Renal cortical epithelial cell (primary cell): ENCODE data around the gene ATP12A. TPM values are rescaled to one million over a fixed set of nuclear protein-coding genes. Genes with fewer than 3 reads are reported as not detected.

Source experiments
- DNase-seq: peaks from one replicate; pipeline ENCODE4 v3.0.0-alpha.2; 2011; ENCODE audit warnings: low read depth
- total RNA-seq: library from RNA; depleted of rRNA; stranded (reverse); fragments of >200 nt; gene quantifications from 2 replicates; pipeline ENCODE4 v1.2.3, GENCODE V29; 2014

ATP12A gene
- total RNA-seq = not detected in 2 replicates

DNA sequence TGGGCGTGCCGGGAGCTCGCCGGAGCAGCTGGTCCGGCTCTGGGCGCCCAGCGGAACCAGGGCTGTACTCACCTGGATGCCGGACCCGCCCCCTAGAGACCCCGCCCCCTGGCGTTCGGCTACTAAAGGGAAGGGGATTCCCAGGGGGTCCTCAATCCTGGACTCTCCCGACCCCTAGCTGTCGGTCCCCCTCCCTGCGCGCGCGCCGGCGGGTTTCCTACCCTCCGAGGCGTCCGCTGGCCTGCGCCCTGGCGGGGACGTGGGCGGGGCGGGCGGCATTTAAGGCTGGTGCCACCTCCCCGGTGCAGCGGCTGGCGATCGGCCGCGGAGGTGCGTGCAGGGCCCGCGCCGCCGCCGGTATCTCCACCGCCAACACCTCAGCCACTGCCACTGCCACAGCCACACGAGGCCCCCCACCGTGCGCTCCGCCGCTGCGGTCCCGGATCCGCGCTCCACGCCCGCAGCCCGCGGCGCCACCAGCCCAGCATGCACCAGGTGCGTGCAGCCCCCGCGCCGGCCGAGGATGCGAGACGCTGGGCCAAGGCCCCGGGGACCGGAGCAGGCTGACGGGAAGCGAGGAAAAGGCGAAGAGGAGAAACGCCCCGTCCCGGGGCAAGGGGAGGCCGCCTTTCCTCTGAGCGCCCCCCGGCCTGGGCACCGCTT is at the start of gene ATP12A:
Gene ATP12A, plus strand, starts transcription at position 151 of the 663 bp plus-strand sequence. Its CDS starts 336 bp downstream, at position 487.
- DNase-seq = no peak

DNA sequence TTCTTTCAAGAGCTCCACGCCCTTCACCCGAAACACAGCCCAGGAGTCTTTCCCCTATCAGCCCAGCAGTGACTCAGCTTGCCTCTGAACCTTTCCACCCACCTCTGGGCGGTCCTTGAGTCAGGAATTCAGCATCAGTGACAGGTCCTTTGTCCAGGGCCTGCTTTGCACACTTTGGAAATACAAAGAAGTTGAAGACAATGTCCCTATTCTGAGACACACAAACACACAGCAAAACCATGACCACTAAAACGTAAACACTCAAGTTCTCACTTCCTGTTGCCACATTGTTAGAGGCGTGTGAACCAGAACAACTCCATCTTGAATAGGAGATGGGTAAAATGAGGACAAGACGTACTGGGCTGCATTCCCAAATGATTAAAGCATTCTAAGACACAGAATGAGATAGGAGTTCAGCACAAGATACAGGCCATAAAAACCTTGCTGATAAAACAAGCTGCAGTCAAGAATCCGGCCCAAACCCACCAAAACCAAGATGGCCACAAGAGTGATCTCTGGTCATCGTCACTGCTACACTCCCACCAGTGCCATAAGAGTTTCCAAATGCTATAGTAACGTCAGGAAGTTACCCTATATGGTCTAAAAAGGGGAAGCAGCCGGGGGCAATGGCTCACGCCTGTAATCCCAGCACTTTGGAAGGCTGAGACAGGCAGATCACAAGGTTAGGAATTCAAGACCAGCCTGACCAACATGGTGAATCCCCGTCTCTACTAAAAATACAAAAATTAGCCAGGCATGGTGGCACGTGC is 49.2 kb upstream of the ATP12A start:
- DNase-seq = peak; percentile 45

DNA sequence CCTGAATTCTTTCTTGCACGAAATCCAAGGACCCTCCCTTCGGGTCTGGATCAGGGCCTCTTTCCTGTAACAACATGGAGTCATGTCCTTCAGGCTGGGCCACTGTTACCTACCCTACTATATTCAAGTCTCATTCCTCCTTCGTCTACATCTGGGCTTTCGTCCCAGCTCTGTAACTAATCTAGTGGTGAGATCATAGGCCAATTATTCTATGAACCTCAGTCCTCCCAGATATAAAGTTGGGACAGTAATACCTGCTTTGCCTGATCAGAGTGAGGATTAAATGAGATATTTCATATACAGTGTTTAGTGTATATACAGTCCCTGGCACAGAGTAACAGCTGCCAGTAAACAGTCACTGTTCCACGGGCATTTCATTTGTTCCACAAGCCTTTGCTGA is 48.3 kb upstream of the ATP12A start:
- DNase-seq = no peak

DNA sequence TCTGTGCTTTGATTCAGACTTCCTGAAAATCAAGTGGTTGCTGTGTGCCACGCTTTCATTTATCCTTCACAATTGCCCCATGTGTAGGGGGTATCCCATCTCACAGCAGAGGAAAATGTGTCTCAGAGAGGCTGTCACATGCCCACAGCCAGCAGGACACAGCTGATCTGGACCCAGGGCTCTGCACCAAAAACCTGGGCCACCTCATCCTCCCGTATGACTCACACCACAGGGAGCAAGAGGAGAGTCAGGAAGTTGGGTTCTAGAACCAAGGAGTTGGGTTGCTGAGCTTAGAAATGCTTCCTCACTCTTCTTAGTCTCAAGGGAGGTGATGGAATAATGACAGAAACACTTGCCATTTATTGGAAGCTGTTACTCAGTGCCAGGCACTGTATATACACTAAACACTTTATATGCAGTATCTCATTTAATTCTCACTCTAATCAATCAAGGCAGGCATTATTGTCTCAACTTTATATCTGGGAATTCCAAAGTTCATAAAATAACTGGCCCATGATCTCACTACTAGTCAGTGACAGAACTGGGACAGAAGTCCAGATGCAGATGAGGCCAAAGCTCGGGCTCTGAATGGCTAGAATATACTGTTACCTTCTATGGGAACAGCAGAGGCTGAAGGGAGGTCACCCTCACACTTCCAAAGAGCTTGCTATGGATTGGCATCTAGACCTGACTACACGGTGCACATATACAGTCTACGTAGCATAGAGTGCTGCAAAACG is 47.7 kb upstream of the ATP12A start:
- no peak for DNase-seq

DNA sequence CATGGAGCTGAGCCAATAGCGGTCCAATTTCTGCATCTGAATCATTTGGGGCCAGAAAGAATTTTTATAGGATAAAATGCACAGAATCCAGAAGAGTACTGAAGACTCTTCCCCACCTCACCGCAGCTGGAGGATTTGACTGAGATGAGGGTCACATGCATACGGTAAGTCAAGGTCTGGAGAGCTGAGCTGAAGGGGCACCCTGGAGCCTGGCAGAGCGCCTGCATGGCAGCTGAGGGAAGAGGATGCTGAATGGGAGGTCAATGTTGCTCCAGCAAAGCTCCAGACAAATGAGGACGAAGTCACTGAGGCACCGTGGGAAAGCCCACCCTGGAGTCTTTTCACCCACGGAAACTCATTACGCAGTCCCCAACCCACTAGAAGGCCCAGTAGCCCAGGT is 43.4 kb upstream of the ATP12A start:
- DNase-seq = no peak

DNA sequence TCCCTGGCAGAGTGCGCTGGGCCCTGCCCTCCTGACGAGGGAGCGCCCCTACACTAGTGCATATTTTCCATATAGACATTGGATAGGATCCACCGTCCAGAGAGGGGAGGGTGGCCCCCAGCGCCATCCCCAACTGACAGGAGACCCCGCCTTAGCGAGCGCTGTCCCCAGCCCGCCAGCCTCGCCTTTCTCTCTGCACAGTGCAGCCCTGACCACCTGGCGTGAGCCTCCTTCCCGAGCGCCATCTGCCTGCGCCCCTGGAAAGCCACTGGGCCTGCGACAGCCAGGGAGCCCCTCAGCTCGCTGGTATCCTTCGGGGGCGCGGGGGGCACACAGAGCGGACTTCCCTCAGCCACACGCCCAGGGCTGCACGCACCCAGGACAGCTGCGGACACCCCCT is 42.1 kb upstream of the ATP12A start:
- no peak for DNase-seq

DNA sequence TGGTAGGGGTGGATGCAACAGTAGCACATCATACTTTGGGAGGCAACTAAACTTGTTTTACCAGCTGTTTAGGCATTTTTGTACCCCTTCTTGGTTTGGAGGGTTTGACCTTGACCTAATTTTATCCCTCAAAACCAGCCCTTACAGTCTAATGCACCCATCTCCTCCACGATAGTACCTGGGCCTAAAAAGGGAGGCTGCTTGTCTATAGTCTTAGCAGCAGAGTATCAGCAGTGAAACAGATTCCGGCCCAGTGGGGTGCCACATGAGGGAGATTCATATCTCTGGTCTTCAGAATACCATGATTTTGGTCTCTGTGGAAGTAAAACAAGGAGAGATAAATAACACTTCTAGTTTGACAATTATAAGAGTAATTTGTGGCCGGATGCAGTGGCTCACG is 39.5 kb upstream of the ATP12A start:
- DNase-seq = no peak

DNA sequence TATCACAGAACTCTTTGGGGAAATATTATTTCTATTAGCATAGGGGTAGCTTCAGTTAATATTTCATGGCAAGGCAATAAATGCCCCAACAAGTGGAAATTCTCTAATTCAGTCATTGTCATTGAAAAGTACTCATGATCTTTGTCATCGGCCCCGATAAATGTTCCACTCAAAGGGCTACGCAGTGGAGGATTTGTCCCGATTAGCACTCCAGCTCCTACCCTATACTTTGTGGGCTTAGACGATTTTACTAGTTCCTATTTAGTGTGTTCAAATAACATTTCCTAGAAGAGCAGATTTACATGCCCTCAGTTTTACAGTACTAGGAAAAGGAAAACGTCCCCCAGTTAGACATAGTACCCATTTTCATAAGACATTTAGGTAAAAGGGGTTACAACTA is 38.0 kb upstream of the ATP12A start:
- DNase-seq = no peak

DNA sequence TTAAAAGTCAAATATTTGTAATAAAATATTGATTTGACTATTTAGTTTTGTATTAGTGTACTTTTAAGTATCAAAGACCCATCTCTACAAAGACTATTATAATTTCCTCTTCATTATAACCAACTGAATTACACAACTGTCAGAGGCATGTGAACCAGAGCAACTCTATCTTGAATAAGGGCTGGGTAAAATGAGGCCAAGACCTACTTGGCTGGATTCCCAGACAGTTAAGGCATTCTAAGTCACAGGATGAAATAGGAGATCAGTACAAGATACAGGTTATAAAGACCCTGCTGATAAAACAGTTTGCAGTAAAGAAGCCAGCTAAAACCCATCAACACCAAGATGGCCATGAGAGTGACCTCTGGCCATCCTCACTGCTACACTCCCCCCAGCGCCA is 36.2 kb upstream of the ATP12A start:
- peak; percentile 64 for DNase-seq

DNA sequence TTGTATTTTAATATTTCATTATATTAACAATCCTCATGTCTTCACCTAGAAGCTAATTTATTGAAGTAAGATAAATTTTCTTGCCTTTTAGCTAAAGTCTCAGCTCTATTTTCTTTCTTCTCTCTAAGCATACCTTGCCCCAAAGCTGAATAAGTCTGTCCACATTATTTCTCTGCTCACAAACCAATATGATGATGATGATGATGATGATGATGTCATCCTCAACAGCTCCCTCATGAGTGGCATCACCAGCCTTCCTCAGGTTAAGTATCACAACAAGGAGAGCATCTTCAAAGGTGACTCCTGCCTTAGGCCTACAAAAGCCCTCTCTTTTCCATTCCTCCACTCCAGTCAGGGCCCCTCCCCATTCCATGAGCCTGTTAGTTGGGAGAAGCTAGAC is 31.9 kb upstream of the ATP12A start:
- DNase-seq = no peak

DNA sequence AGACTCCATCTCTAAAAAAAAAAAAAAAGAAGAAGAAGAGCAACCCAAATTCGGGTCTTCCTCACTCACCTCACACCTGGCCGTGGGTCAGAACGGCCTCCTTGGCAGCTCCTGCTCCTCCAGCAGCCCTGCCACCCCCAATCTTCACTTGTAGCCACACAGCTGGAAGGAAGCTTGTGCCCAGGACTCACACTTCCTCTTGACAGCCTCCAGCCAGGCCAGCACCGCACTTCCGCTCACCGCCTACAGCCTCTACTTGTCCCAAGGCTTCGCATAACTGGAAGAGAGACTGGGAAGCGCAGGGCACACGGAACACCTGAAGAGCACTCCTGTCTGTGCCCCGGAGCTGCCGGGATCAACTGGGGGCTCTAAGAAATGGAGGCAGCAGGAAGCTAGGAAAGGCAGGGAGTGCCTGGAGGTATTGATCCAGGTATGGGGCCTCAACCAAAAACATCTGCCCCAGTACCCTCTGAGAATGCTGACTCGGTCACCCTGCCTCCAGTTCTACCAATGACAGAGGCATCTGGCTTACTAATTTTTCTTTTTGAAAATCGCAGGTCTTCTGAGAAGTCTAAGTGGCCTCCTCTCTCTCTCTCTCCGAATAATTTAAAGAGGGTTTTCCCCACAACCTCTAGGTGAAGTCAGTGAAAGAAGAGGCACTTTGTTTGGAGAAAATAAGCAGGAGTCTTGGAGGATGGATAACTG is 31.1 kb upstream of the ATP12A start:
- DNase-seq = no peak

DNA sequence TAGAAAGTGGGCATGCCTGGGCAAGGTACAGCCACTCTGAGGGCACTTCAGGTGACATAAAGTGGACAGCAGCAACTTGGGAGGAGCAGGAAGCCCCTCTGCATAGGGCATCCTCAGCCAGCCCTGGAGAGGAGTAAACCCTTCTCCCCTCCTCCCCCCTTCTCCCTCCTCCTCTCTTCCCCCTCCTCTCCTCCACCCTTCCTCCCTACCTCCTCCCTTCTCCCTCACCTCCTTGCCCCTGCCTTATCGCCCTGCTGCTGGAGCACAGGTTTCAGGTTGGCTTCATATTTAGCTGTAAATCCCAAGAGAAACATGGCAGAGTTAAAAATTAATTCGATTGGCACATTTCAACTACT is 30.5 kb upstream of the ATP12A start:
- peak; percentile 28 for DNase-seq

DNA sequence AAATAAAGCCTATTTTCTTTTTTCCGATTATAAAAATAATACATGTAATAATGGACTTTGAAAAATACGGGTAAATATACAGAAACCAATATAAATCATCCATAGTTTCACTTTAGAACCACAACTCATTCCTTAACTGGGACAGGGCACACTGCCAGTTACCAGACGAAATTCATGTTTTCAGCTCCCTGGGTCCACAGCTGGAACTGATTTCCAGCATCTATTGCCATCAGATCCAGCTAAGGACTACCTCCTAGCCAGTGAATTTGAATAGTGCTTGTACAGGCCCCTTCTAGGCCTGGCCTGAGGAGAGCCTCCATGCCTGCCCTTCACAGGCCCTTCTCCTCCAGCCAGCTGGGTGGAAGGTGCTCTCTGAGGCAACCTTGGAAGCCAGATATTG is 30.0 kb upstream of the ATP12A start:
- no peak for DNase-seq

DNA sequence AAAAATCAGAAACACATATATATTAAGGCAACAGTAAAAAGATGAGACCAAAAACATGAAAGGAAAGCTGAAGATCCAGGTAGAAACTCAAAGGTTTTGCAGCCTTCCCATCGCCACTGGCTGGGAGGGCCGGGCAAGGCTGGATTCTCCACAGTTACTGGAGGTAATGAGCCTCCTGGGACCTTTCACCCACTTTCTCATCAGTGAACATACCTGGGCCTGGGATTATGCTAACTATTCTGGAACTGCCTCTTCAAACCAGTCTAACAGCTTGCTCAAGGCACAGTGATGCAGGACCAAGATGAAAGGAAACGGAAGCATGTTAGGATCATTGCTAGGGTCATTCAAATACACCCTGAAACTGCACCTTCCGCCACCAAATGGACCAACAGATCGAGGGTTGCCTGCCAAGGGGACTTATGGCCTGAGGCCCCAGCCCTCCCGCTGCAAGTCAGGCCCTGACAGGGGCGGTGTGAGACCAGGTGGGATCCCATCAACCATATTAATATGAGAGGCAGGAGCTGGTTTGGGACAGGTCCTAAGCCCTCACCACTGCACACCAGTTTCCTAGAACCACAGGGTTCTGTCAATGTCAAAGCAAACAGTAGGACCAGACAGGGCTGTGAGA is 28.4 kb upstream of the ATP12A start:
- peak; percentile 56 for DNase-seq

DNA sequence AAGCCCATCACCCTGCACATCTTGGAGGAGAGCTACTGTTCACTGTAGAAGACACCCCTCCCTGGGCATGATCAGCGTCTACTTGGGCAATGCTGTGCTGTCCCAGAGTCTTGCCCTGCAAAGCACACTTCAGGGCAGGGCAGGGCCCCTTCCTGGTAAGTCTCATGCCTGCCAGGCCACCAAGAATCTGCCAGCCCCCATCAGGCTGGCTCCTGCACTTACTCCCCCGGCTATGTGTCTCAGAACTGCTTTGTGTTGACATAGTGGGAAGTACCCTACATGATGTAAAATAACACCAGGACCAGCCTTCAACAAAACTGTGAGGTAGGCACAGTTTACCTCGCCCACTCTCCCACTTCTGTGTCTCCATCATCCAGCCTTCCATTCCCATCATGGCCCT is 27.8 kb upstream of the ATP12A start:
- DNase-seq = no peak

DNA sequence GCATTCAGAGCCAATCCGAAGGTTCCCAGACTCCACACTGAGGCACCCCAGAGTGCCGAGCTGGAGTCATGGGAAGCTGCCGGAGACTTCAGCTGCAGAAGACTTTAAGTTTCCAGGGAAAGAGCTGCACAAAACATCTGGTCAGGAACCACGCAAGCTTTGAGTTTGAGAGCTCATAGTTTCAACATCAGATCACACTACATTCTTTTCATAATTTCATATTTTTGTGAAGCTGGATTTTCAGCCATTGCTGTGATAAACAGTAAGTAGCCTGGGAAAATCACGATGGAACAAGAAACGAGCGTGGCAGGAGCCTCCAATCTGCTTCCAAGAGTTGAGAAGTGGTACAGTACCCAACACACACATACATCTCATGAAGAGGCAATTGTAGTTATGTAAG is 25.5 kb upstream of the ATP12A start:
- no peak for DNase-seq

DNA sequence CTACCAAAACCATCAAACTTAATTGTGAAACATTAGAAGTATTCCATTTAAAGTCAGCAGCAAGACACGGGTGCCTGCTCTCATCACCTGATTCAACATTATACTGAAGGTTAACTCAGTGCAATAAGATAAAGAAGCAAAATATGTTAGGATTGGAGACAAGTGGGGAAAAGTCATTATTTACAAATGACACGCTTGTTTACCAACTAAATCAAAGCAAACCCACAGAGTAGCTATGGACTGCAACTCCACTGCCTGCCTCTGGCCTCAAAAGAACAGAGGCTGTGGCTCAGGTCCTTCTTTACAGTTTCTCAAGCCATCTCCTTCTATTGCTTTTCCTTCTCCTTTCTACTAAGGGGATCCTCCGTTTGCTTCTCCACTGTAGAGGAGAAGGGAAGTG is 21.0 kb upstream of the ATP12A start:
- no peak for DNase-seq

DNA sequence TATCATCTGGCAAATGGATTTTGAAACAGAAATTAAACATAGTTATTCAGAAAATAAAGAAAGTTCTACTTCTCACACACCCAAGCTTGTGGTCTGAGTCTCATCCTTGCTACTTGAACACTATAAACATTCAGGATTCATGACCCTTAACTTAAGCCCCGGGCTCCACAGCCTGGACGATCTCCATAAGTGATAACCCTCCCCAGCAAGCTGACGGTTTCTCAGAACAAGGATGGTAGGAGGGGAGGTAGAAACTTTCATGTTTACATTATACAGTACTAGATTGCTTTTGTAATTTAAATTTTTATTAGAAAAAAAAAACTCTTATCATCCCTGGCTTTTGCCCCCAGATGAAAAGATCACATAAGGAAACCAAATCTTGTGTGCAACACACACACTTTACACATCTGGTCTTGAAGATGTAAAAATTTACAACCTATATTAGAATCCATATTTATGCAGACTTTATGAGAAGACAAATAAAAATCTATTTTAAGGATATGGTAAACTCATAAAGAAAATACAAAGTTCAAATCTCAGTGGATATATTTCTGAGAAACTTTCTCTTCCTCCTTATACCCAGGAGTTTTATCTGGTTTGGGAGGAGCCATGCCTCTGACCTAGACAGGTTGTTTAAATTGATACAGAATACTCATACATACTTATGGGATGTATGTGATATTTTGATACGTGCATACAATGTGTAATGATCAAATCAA is 20.0 kb upstream of the ATP12A start:
- DNase-seq = no peak

DNA sequence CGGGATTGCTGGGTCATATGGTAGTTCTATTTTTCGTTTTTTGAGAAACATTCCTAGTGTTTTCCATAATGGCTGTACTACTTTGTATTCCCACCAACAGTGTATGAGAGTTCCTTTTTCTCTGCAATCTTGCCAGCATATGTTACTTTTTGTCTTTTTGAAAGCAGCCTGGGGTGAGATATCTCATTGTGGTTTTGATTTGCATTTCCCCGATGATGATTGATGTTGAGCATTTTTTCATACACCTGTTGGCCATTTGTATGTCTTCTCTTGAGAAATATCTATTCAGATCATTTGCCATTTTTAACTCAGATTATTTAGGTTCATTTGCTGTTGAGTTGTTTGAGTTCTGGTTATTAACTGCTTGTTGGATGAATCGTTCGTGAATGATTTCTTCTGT is 18.5 kb upstream of the ATP12A start:
- DNase-seq = no peak

DNA sequence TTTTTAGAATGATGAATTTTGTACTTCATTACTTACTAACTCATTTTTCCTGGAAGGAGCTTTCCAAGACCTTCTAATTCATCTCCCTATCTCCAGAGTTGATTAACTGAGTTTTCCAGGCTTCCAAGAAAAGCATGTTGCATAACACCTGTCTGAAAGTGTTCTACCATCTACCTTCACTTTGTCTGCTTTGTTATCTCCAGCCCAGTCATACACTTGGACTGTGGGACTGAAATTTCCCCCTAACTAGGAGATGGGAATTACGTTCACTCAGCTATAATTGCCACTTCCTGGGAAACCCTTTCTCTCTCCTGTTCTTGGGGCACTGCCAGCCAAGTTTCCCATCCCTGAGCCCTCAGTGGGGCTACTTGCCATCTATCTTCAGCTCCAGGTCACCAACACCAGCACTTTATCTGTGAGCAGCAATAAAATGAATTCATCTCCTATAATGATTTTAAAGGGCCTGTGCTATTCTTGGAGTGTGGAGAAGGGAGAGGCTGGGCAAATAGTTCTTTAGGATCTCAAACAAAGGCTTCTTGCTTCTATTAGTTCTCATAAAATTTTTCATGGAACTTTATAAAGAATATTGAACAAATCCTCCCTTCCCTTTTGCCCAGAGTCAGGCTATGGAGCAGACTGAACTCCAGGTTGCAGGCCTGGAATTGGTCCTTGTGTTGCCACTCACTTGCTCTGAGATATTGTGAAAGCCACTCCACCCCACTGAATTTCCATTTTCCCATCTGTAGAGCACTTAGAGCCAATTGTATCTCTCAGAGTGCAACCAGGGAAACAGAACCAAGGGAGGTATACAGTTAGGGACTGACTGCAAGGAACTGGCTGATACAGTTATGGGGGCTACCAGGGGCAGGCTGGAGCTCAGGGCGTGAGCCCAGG is 17.8 kb upstream of the ATP12A start:
- DNase-seq = no peak
